Activated CD4-positive, alpha-beta T cell treated with anti-CD3 and anti-CD28 coated beads for 4 hours (primary cell): ENCODE data around the gene TAF1.
A peak's percentile ranks its signal among the peaks of the same experiment; 100 is the strongest.
"Not testable (repeated sequence)": the region's sequence is repeated elsewhere in the genome, so short reads cannot be mapped to it uniquely, and the experiment has no call there.

Experiments used
- DNase-seq, 2 donors: peaks; one replicate each; pipeline ENCODE4 v3.0.0-alpha.2; 2020

Gene TAF1

GRCh38 chrX:71432733-71433132 lies 66.6 kb downstream of the TAF1 start:
- DNase-seq = no peak

GRCh38 chrX:71438750-71439149 lies 72.6 kb downstream of the TAF1 start:
- DNase-seq = no peak

- DNase-seq = no peak
Measured at GRCh38 chrX:71439420-71439819, 73.3 kb downstream of the TAF1 start.

GRCh38 chrX:71439896-71440295 lies 73.7 kb downstream of the TAF1 start:
- no peak for DNase-seq

- no peak for DNase-seq
Measured at GRCh38 chrX:71440401-71440800, 74.2 kb downstream of the TAF1 start.

GRCh38 chrX:71441809-71442208 lies 75.7 kb downstream of the TAF1 start:
- not testable (repeated sequence) for DNase-seq

- DNase-seq = no peak
Measured at GRCh38 chrX:71450433-71451106, 84.4 kb downstream of the TAF1 start.

GRCh38 chrX:71451518-71451917 lies 85.4 kb downstream of the TAF1 start:
- DNase-seq = not testable (repeated sequence)

GRCh38 chrX:71453056-71453455 lies 86.9 kb downstream of the TAF1 start:
- no peak for DNase-seq

GRCh38 chrX:71454222-71454621 lies 88.1 kb downstream of the TAF1 start:
- no peak for DNase-seq

- DNase-seq = no peak
Measured at GRCh38 chrX:71458866-71459265, 92.7 kb downstream of the TAF1 start.

GRCh38 chrX:71464968-71465367 lies 98.8 kb downstream of the TAF1 start:
- no peak for DNase-seq

- no peak for DNase-seq
Measured at GRCh38 chrX:71466979-71467523, 100.9 kb downstream of the TAF1 start.

- no peak for DNase-seq
Measured at GRCh38 chrX:71475785-71476540, 109.8 kb downstream of the TAF1 start.

GRCh38 chrX:71482228-71482958 lies 116.2 kb downstream of the TAF1 start:
- DNase-seq = no peak

GRCh38 chrX:71487814-71488213 lies 121.7 kb downstream of the TAF1 start:
- no peak for DNase-seq

- no peak for DNase-seq
Measured at GRCh38 chrX:71489540-71489939, 123.4 kb downstream of the TAF1 start.

- peak; percentile 38 to 53 for DNase-seq
Measured at GRCh38 chrX:71492231-71493065, 126.3 kb downstream of the TAF1 start.

- no peak for DNase-seq
Measured at GRCh38 chrX:71493111-71493613, 127.0 kb downstream of the TAF1 start.

- DNase-seq = not testable (repeated sequence)
Measured at GRCh38 chrX:71495979-71496378, 129.8 kb downstream of the TAF1 start.

GRCh38 chrX:71496476-71496875 lies 130.3 kb downstream of the TAF1 start:
- no peak for DNase-seq

GRCh38 chrX:71502080-71502479 lies 135.9 kb downstream of the TAF1 start:
- DNase-seq = not testable (repeated sequence)
